HepG2 (cell line): ENCODE measurements around the gene FANCD2. TPM values are rescaled to one million over a fixed set of nuclear protein-coding genes. Genes with fewer than 3 reads are reported as not detected.

Experiments
- ATAC-seq: fragments of 200-7000 bp; cut with Tn5 transposase; 3 replicates; pipeline ENCODE4 v1.9.1; 2020; ENCODE audit warnings: mild to moderate bottlenecking, moderate library complexity
- BruUV-seq: library from RNA; stranded (reverse); fragments of 400-500 nt; replicated peaks from 2 replicates; lab custom pipeline; 2021; lab: Mats Ljungman, UMichigan
- CTCF ChIA-PET: fragments of 300-600 bp; formaldehyde crosslinking; extraction: SDS; loops from one replicate; lab custom pipeline; 2021; ENCODE audit warnings: low total read pairs, inconsistent platforms, low intra/inter-chr PET ratio; lab: Yijun Ruan, JAX
- POLR2A ChIA-PET: fragments of 350-600 bp; sonication (Branson Sonifier 250); formaldehyde crosslinking; loops from one replicate; lab custom pipeline; 2020; ENCODE audit warnings: antibody characterized with exemption, inconsistent platforms; lab: Yijun Ruan, JAX
- DNase-seq: peaks from one replicate; pipeline ENCODE4 v3.0.0-alpha.2; 2015; ENCODE audit warnings: low spot score
- FAIRE-seq: peaks from 3 replicates; lab custom pipeline; 2011; peaks lifted over from hg19 to GRCh38; lab: Jason Lieb, UNC
- H2AFZ ChIP-seq: one replicate; pipeline ENCODE4 v1.6.1; 2011; ENCODE audit warnings: low read length, inconsistent platforms
- H3K27ac ChIP-seq: fragments of 300-600 bp; 3 replicates; pipeline ENCODE4 v1.8.0; 2011; ENCODE audit warnings: mixed run types, mild to moderate bottlenecking, mixed read lengths, low read length, inconsistent platforms; ENCODE audit not compliant: insufficient read depth; ENCODE audit errors: extremely low read length
- H3K27me3 ChIP-seq, 2 experiments: fragments of 200-600 bp in 1 of 2; 2 replicates in 1 of 2; 3 replicates in 1 of 2; pipeline versions ENCODE4 v1.6.0 to v1.8.0; 2011; ENCODE audit warnings: low read length in 2 of 2, mild to moderate bottlenecking in 2 of 2, moderate library complexity in 2 of 2, inconsistent platforms in 1 of 2; ENCODE audit not compliant: insufficient read depth in 2 of 2, control insufficient read depth in 1 of 2
- H3K36me3 ChIP-seq, 2 experiments: fragments of 200-600 bp in 1 of 2; replicated peaks in 1 of 2; 2 replicates in 1 of 2; 3 replicates in 1 of 2; pipeline versions ENCODE4 v1.5.1 to v1.8.0; 2011; ENCODE audit warnings: low read length in 2 of 2, inconsistent platforms in 1 of 2; ENCODE audit not compliant: insufficient read depth in 2 of 2, control insufficient read depth in 1 of 2
- H3K4me1 ChIP-seq: 2 replicates; pipeline ENCODE4 v1.5.1; 2012; ENCODE audit warnings: low read length, inconsistent platforms; ENCODE audit not compliant: insufficient read depth
- H3K4me2 ChIP-seq: 2 replicates; pipeline ENCODE4 v1.6.0; 2011; ENCODE audit warnings: low read depth, low read length, inconsistent platforms
- H3K4me3 ChIP-seq, 3 experiments: fragments of 200-600 bp in 1 of 3; sonication (generic), shearing (Covaris generic) in 1 of 3; replicated peaks in 1 of 3; 2 replicates each; pipeline ENCODE4 v1.5.1; 2011 to 2016; ENCODE audit warnings: low read length in 3 of 3, inconsistent platforms in 2 of 3, low read depth in 2 of 3, mild to moderate bottlenecking in 2 of 3, control low read depth in 1 of 3, mixed read lengths in 1 of 3; ENCODE audit not compliant: insufficient read depth in 1 of 3
- H3K79me2 ChIP-seq: one replicate; pipeline ENCODE4 v1.6.1; 2011; ENCODE audit warnings: low read length, inconsistent platforms; ENCODE audit not compliant: insufficient read depth
- H3K9ac ChIP-seq: 2 replicates; pipeline ENCODE4 v1.6.0; 2011; ENCODE audit warnings: mild to moderate bottlenecking, low read depth, low read length, inconsistent platforms; ENCODE audit not compliant: insufficient read depth
- H3K9me3 ChIP-seq: 2 replicates; pipeline ENCODE4 v1.5.1; 2012; ENCODE audit warnings: mild to moderate bottlenecking, low read length
- H4K20me1 ChIP-seq: 2 replicates; pipeline ENCODE4 v1.6.0; 2011; ENCODE audit warnings: inconsistent platforms, mild to moderate bottlenecking, low read length, moderate library complexity; ENCODE audit not compliant: insufficient read depth
- CTCF ChIP-seq: sonication (generic); formaldehyde crosslinking; IDR thresholded peaks from 2 replicates; pipeline ENCODE4 v1.5.0; 2020; ENCODE audit warnings: mild to moderate bottlenecking, missing genetic modification reagents, moderate library complexity
- GABPB1 ChIP-seq: IDR thresholded peaks from 2 replicates; pipeline ENCODE4 v1.6.1; 2016; ENCODE audit warnings: mild to moderate bottlenecking, missing genetic modification reagents, moderate library complexity, missing compliant biosample characterization
- JUNB ChIP-seq: sonication (generic); formaldehyde crosslinking; IDR thresholded peaks from 2 replicates; pipeline ENCODE4 v1.8.0; 2022; ENCODE audit warnings: missing genetic modification reagents, mild to moderate bottlenecking, borderline replicate concordance
- KLF6 ChIP-seq: IDR thresholded peaks from 2 replicates; pipeline ENCODE4 v1.8.0; 2016; ENCODE audit warnings: missing biosample characterization, missing genetic modification reagents
- MBNL3 ChIP-seq: fragments of 250-450 bp; sonication (Bioruptor Pico); conservative IDR thresholded peaks from 2 replicates; pipeline ENCODE4 v1.8.0; 2022; ENCODE audit warnings: mild to moderate bottlenecking, inconsistent platforms
- MTF2 ChIP-seq: sonication (generic); formaldehyde crosslinking; IDR thresholded peaks from 2 replicates; pipeline ENCODE4 v1.5.0; 2020; ENCODE audit warnings: missing genetic modification reagents, borderline replicate concordance
- PHF5A ChIP-seq: IDR thresholded peaks from one replicate; pipeline ENCODE4 v1.6.1; 2018; ENCODE audit warnings: low read depth, missing genetic modification reagents; ENCODE audit not compliant: unreplicated experiment
- SRF ChIP-seq: IDR thresholded peaks from 2 replicates; pipeline ENCODE4 v1.6.1; 2011; ENCODE audit warnings: mild to moderate bottlenecking, low read depth, low read length, moderate library complexity
- ZBTB14 ChIP-seq: sonication (generic); formaldehyde crosslinking; IDR thresholded peaks from 2 replicates; pipeline ENCODE4 v1.4.0; 2020; ENCODE audit warnings: missing genetic modification reagents
- ZC3H4 ChIP-seq: sonication (generic); formaldehyde crosslinking; IDR thresholded peaks from 2 replicates; pipeline ENCODE4 v1.4.0; 2020; ENCODE audit warnings: missing genetic modification reagents, borderline replicate concordance
- ZFP37 ChIP-seq: sonication (generic); formaldehyde crosslinking; IDR thresholded peaks from 2 replicates; pipeline ENCODE4 v1.4.0; 2020; ENCODE audit warnings: missing genetic modification reagents, borderline replicate concordance
- ZNF34 ChIP-seq: sonication (generic); formaldehyde crosslinking; IDR thresholded peaks from 2 replicates; pipeline ENCODE4 v1.4.0; 2020; ENCODE audit warnings: mild to moderate bottlenecking, missing genetic modification reagents, borderline replicate concordance
- ZNF605 ChIP-seq: sonication (generic); formaldehyde crosslinking; IDR thresholded peaks from 2 replicates; pipeline ENCODE4 v1.8.0; 2022; ENCODE audit warnings: mild to moderate bottlenecking, missing genetic modification reagents
- ZNF616 ChIP-seq: sonication (generic); formaldehyde crosslinking; IDR thresholded peaks from 2 replicates; pipeline ENCODE4 v1.5.0; 2020; ENCODE audit warnings: low read depth, mild to moderate bottlenecking, missing genetic modification reagents
- ZNF780A ChIP-seq: sonication (generic); formaldehyde crosslinking; IDR thresholded peaks from 2 replicates; pipeline ENCODE4 v1.8.0; 2022; ENCODE audit warnings: mild to moderate bottlenecking, missing genetic modification reagents, moderate library complexity
- ZSCAN12 ChIP-seq: sonication (generic); formaldehyde crosslinking; IDR thresholded peaks from 2 replicates; pipeline ENCODE4 v1.9.0; 2021; ENCODE audit warnings: mild to moderate bottlenecking, missing genetic modification reagents
- ZSCAN22 ChIP-seq: sonication (generic); formaldehyde crosslinking; IDR thresholded peaks from 2 replicates; pipeline ENCODE4 v1.4.0; 2020; ENCODE audit warnings: mild to moderate bottlenecking, missing genetic modification reagents
- ZSCAN5A ChIP-seq: sonication (generic); formaldehyde crosslinking; IDR thresholded peaks from 2 replicates; pipeline ENCODE4 v1.8.0; 2022; ENCODE audit warnings: mild to moderate bottlenecking, missing genetic modification reagents, borderline replicate concordance
- WGBS: methylation state at CpG from one replicate; pipeline ENCODE4 v1.1.6; 2017; ENCODE audit warnings: low lambda C conversion rate; 5-methylcytosine and 5-hydroxymethylcytosine counted together
- in situ Hi-C: cut with HindIII; loops from 2 replicates; pipeline ENCODE4 v1.10.0; 2017; ENCODE audit warnings: low pct_unique_long_range_greater_than_20kb; ENCODE audit not compliant: extremely low pct_ligation_motif_present
- intact Hi-C: fragments of 100-400 bp; cut with micrococcal nuclease; formaldehyde crosslinking; loops from one replicate; pipeline ENCODE4 v1.10.0; 2022; ENCODE audit not compliant: unreplicated experiment
- polyA plus RNA-seq, 8 experiments: library from polyadenylated mRNA; depleted of rRNA in 3 of 8; stranded (reverse) in 7 of 8; unstranded in 1 of 8; fragments of >200 nt; fragmentation: Illumina TruSeq in 4 of 8; extraction: Trizol in 4 of 8; gene quantifications; 2 replicates each; pipeline versions ENCODE4 v1.2.1 to v1.2.3, GENCODE V29; 2011 to 2016; ENCODE audit warnings: low read depth in 4 of 8, missing spikeins in 1 of 8, mixed read lengths in 1 of 8; ENCODE audit not compliant: insufficient read depth in 1 of 8
- total RNA-seq, 5 experiments: library from RNA; depleted of rRNA; stranded (reverse); fragments of >200 nt; fragmentation: Illumina TruSeq; extraction: Trizol; gene quantifications; 2 replicates each; pipeline ENCODE4 v1.2.3, GENCODE V29; 2016; ENCODE audit warnings: low read depth in 1 of 5

FANCD2 gene
- total and polyA plus RNA-seq, 2 of the 13 experiments (the other 11 are each of a cell fraction or from before 2014, with no cell fraction given) = 10.1 to 42.0 TPM

GRCh38 chr3:10015461-10015904, 10.8 kb upstream of the FANCD2 start (continued):
- TF ChIP-seq GABPB1 (CRISPR knock-in tag) = no peak

- no peak for FAIRE-seq
- no peaks in the 10 kb centered on the region for H3K9me3 ChIP-seq
- intact Hi-C loops (no loop called here), in situ Hi-C loops (no loop called here)
- no peak overlapping the region for H3K9ac ChIP-seq
- ATAC-seq = peak; percentile 25; the same call in 1 of the 3 replicates
- DNase-seq = no peak
- no peaks in the 10 kb centered on the region for H3K27me3 ChIP-seq
- BruUV-seq = no TSS peak
- H3K4me2 ChIP-seq = no peak overlapping the region
- H3K27ac ChIP-seq = no peak overlapping the region
- TF ChIP-seq ZSCAN5A (CRISPR knock-in tag) (no peak), ZNF616 (no peak), ZSCAN12 (CRISPR knock-in tag) (no peak), MBNL3 (no peak), JUNB (CRISPR knock-in tag) (no peak), KLF6 (CRISPR knock-in tag) (no peak), ZNF605 (no peak), ZSCAN22 (CRISPR knock-in tag) (no peak), ZNF34 (CRISPR knock-in tag) (no peak), SRF (no peak), ZC3H4 (no peak), ZFP37 (CRISPR knock-in tag) (no peak), CTCF (CRISPR knock-in tag) (no peak), PHF5A (CRISPR knock-in tag) (no peak), MTF2 (CRISPR knock-in tag) (no peak), ZBTB14 (CRISPR knock-in tag) (no peak), ZNF780A (no peak)
- no peaks in the 10 kb centered on the region for H4K20me1 ChIP-seq
- POLR2A ChIA-PET = no interaction called here
- H3K4me1 ChIP-seq = no peaks in the 10 kb centered on the region; the same call in 1 of the 2 replicates
- peaks cover 3 to 19% of the 10 kb centered on the region in 2 experiments; a peak in 2 of 5 replicates for H3K36me3 ChIP-seq
- no peak overlapping the region for H3K4me3 ChIP-seq
- CTCF ChIA-PET = no interaction called here
- H2AFZ ChIP-seq = no peak overlapping the region
- H3K79me2 ChIP-seq = no peaks in the 10 kb centered on the region
- 96% methylated on average over 7 of the region's 13 CpGs for WGBS
These were observed 8.5 kb upstream of the FANCD2 start for GRCh38 chr3:10017636-10018292.
